Measurements from ENCODE around the gene MAP4K1. TPM values are rescaled to one million over a fixed set of nuclear protein-coding genes. Genes with fewer than 3 reads are reported as not detected.
A peak's percentile ranks its signal among the peaks of the same experiment; 100 is the strongest.

The MAP4K1 gene
- total RNA-seq, 1 donor from 2014 or later, result 6.3 TPM

GRCh38 chr19:38547421-38547820 lies 70.3 kb downstream of the MAP4K1 start:
- Mint-ChIP-seq H3K27ac (ENCODE audit: unreplicated experiment) (no peak overlapping the region), H3K4me3 (ENCODE audit: unreplicated experiment) (no peak overlapping the region), H3K36me3 (ENCODE audit: unreplicated experiment) (no peaks in the 10 kb centered on the region), H3K9me3 (ENCODE audit: unreplicated experiment) (no peaks in the 10 kb centered on the region), H3K4me1 (ENCODE audit: low read depth, unreplicated experiment) (no peaks in the 10 kb centered on the region), H3K27me3 (ENCODE audit: unreplicated experiment) (no peaks in the 10 kb centered on the region)
- no peak for DNase-seq
- TF ChIP-seq CTCF (IDR thresholded peaks at IDR 0.05; ENCODE audit: partially characterized antibody, unreplicated experiment), result no peak

GRCh38 chr19:38545596-38545995 lies 72.2 kb downstream of the MAP4K1 start:
- no peak overlapping the region for H3K27ac Mint-ChIP-seq (ENCODE audit: unreplicated experiment)
- no peak for DNase-seq
- H3K4me1 Mint-ChIP-seq (ENCODE audit: low read depth, unreplicated experiment), result no peaks in the 10 kb centered on the region
- no peaks in the 10 kb centered on the region for H3K27me3 Mint-ChIP-seq (ENCODE audit: unreplicated experiment)
- no peak overlapping the region for H3K4me3 Mint-ChIP-seq (ENCODE audit: unreplicated experiment)
- no peaks in the 10 kb centered on the region for H3K36me3 Mint-ChIP-seq (ENCODE audit: unreplicated experiment)
- H3K9me3 Mint-ChIP-seq (ENCODE audit: unreplicated experiment), result no peaks in the 10 kb centered on the region
- TF ChIP-seq CTCF (IDR thresholded peaks at IDR 0.05; ENCODE audit: partially characterized antibody, unreplicated experiment), result no peak

- peak; percentile 5 for TF ChIP-seq CTCF (IDR thresholded peaks at IDR 0.05; ENCODE audit: partially characterized antibody, unreplicated experiment)
- DNase-seq, result no peak
- H3K4me3 Mint-ChIP-seq (ENCODE audit: unreplicated experiment), result no peak overlapping the region
- H3K36me3 Mint-ChIP-seq (ENCODE audit: unreplicated experiment), result no peaks in the 10 kb centered on the region
- no peaks in the 10 kb centered on the region for H3K9me3 Mint-ChIP-seq (ENCODE audit: unreplicated experiment)
- H3K4me1 Mint-ChIP-seq (ENCODE audit: low read depth, unreplicated experiment), result no peaks in the 10 kb centered on the region
- H3K27ac Mint-ChIP-seq (ENCODE audit: unreplicated experiment), result no peak overlapping the region
- H3K27me3 Mint-ChIP-seq (ENCODE audit: unreplicated experiment), result no peaks in the 10 kb centered on the region
These were observed 73.0 kb downstream of the MAP4K1 start for GRCh38 chr19:38544569-38545315.

GRCh38 chr19:38543807-38544568 lies 73.8 kb downstream of the MAP4K1 start:
- no peak for DNase-seq
- Mint-ChIP-seq H3K36me3 (ENCODE audit: unreplicated experiment) (no peaks in the 10 kb centered on the region), H3K9me3 (ENCODE audit: unreplicated experiment) (no peaks in the 10 kb centered on the region), H3K27ac (ENCODE audit: unreplicated experiment) (no peak overlapping the region), H3K4me3 (ENCODE audit: unreplicated experiment) (no peak overlapping the region), H3K4me1 (ENCODE audit: low read depth, unreplicated experiment) (no peaks in the 10 kb centered on the region), H3K27me3 (ENCODE audit: unreplicated experiment) (no peaks in the 10 kb centered on the region)
- TF ChIP-seq CTCF (IDR thresholded peaks at IDR 0.05; ENCODE audit: partially characterized antibody, unreplicated experiment), result peak; percentile 32

GRCh38 chr19:38543286-38543806 lies 74.4 kb downstream of the MAP4K1 start:
- Mint-ChIP-seq H3K9me3 (ENCODE audit: unreplicated experiment) (no peaks in the 10 kb centered on the region), H3K4me3 (ENCODE audit: unreplicated experiment) (no peak overlapping the region), H3K27me3 (ENCODE audit: unreplicated experiment) (peaks cover under 1% of the 10 kb centered on the region), H3K36me3 (ENCODE audit: unreplicated experiment) (no peaks in the 10 kb centered on the region), H3K27ac (ENCODE audit: unreplicated experiment) (no peak overlapping the region), H3K4me1 (ENCODE audit: low read depth, unreplicated experiment) (no peaks in the 10 kb centered on the region)
- DNase-seq, result no peak
- TF ChIP-seq CTCF (IDR thresholded peaks at IDR 0.05; ENCODE audit: partially characterized antibody, unreplicated experiment), result no peak

Data from glutamatergic neuron (in vitro differentiated cells).